A172 (cell line): ENCODE measurements around the gene SLC4A7. TPM values are rescaled to one million over a fixed set of nuclear protein-coding genes. Genes with fewer than 3 reads are reported as not detected.
"Not testable (repeated sequence)": the region's sequence is repeated elsewhere in the genome, so short reads cannot be mapped to it uniquely, and the experiment has no call there.

Experiments used
- DNase-seq: peaks from one replicate; pipeline ENCODE4 v3.0.0-alpha.2; 2015; ENCODE audit warnings: low spot score
- total RNA-seq: library from RNA; depleted of rRNA; stranded (reverse); fragments of >200 nt; shearing (Covaris generic); gene quantifications from 2 replicates; pipeline ENCODE4 v1.2.3, GENCODE V29; 2014; rRNA removed

SLC4A7 gene
- 53.8 and 80.6 TPM in 2 replicates for total RNA-seq

DNA sequence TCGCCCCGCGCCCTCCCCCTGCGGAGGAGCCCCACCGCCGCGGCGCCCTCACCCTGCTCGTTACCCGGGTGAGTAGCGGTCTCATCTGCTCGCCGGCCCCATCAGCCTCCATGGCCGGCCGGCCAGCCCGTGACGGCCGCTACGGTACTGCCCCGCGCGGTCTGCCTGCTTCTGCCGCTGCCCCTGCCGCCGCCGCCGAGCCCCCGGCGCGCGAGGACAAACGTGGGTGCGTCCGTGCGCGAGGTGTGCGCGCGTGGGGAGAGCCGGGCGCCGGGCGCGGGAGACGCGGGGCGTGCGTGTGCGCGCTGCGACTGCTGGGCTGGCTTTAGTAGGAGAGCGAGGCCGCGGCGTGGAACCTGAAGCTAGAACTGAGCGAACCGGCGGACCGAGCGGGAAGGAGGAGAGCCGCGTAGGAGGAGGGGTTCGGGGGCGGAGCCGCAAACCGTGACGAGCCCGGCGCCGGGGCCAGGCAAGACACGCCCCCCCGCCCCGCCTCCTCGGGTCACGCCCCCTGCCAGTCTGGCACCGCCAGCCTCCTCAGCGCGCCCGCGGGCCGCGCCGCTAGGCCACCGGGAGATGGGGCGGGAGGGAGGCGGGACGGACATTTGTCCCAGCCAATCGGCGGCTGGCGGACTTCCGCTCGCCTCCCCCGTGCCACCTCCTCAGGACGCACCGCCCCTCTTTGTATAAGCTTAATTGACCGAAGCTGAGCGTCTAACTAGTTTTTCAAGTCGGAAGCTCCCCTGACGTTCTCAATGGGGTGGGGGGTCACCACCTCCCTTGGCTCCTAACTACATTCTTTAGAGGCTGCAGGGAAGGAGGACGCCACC is at the start of gene SLC4A7:
Gene SLC4A7 (minus strand): TSS at position 370 of the 830 bp plus-strand sequence. CDS start 258 bp downstream, at position 112.
- DNase-seq: peak; percentile 95

DNA sequence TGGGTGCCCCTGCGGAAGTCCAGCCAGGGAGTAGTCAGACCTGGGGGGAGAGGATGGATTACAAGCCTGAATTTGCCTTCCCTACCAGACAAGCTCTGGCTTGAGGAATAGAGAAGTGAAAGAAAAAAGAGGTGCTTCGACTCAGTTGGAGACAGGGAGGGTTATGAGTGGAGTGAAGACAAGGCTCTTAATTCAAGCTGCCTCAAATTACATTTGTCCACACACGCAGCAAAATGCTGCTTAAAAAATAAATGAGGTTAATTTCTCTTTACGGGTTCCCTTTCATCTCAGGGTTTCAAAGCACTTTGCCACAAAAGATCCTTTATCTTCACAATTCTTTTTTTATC is 49.0 kb upstream of the SLC4A7 start:
- DNase-seq: no peak

DNA sequence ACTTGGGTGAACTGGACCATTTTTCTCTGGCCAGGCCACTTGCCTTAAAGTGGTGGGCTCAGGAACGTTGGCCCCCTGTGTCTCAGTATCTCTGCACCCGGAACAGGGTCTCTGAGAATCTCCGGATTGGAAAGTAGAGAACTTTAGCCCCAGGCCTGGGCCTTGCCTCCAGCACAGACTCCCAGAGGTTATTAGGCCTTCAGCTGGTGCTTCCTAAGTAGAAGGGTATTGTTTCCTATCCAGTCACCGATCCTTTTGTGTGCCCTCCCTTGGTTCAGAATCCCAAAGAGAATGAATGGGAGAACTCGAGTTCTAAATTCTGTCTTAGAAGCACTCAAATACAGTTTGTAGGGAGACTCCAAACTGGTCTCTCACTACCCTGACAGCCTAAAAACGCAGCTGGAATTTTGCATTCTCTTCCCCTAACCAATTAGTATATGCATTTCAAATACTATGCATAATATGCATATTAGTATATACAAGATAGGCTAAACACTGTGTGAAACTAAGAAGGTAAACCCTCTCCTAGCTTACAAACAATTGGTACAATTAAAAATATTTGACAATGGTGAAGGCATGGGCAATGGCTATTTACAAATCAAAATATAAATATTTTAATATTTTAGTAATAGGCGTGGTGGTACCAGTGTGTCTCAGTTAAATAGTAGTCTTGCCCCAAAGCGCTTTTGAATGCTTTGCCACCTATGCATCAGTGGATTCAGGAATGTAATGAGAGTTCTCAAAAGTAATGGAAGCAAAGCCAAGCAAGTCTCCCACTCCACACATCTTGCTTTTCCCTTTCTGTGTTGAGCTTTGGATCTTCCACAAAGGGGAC is 48.5 kb upstream of the SLC4A7 start:
- peak; percentile 55 for DNase-seq

DNA sequence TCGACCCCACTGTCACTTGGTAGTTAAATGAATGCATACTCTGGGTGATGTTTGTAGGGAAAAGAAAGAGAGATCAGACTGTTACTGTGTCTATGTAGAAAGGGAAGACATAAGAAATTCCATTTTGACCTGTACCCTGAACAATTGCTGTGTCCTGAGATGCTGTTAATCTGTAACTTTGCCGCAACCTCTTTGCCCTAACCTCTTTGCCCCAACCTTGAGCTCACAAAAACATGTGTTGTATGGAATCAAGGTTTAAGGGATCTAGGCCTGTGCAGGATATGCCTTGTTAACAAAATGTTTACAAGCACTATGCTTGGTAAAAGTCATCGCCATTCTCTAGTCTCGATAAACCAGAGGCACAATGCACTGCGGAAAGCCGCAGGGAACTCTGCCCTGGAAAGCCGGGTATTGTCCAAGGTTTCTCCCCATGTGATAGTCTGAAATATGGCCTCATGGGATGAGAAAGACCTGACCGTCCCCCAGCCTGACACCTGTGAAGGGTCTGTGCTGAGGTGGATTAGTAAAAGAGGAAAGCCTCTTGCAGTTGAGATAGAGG is 47.1 kb upstream of the SLC4A7 start:
- not testable (repeated sequence) for DNase-seq

DNA sequence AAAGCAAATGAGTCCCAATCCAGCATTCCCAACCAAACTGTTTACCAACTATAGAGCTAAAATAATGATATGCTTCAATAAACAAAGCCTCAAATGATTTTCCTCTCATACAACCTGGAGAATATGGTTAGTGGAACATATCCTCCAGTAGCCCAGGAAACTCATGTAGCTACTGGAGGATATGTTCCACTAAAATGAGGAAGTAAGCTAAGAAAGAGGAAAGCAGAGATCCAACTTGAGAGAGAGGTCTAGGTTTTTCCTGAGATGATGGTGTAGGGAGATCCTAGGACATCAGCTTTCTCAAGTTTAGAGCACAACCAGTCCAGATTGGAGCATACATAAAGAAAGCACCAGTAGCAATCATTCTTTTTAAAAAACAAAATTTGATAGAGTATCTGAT is 44.6 kb upstream of the SLC4A7 start:
- no peak for DNase-seq

DNA sequence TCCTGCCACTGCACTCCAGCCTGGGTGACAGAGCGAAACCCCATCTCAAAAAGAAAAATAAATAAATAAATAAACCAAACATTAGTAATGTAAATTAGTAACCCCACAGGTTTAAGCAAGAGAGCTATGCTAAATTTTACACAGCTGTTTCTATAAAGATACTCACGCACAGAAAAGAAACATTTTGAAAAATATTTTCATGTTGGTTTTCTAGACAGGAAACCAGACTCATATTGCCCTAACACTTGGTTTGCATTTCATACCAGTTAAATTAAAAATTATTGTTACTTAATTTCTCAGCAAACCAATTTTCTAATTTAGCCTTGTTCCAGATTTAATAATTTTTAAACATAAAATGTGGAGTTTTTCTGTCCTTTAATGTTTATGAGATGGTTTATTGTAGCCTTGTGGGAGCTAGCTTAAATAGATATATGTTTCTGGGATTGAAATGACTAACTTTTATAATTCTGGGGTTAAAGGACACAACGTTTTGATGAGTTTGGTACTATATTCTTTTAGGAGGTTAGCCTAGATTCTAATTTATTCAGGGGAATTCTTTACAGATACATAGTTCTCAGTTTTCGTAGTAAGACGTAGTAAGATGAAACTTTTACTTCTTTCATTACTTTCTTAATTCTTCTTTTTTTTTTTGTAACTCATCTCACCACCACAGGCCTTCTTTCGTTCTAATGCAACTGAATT is 42.6 kb upstream of the SLC4A7 start:
- DNase-seq: no peak

DNA sequence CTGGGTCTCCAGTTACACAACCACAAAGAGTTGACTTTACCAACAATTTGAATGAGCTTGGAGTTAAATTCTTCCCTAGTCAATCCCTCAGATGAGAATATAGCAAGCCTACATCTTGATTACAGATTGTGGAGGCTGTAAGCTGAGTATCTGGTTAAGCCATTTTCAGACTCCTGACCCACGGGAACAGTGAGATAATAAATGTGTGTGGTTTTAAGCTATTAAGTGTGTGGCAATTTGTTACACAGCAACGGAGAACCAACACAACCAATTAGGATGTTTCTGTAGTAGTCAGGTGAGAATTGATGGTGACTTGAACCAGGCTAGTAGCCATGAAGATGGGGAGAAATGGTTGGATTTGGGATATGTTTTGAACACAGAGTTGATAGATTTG is 37.7 kb upstream of the SLC4A7 start:
- no peak for DNase-seq

DNA sequence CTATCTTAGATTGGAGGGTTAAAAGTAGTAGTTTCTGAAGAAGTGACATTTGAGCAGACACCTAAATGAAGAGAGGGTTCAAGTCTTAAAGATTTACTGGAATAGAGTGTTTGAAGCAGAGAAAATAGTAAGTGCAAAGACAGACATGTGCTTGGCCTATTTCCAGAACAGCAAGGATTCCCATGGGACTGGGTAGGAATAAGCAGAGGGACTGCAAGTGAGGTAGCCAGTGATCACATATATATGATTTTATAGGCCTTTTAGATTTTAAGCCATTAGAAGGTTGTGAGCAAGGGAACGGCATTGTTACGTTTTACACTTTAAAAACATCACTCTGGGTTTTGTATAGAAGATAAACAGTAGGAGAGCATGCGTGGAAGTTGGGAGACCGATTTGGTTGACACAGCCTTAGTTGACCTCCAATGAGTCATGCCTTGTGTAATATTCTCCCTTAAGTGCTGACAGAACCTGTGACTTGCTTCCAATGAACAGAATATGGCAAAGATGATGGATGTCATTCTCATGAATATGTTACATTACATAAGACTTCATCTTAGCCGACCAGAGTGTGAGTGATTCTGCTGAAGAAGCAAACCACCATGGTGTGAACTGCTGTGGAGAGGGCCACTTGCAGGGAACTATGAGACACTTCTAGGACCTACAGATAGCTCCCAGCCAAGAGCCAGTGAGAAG is 37.1 kb upstream of the SLC4A7 start:
- DNase-seq: peak; percentile 81

DNA sequence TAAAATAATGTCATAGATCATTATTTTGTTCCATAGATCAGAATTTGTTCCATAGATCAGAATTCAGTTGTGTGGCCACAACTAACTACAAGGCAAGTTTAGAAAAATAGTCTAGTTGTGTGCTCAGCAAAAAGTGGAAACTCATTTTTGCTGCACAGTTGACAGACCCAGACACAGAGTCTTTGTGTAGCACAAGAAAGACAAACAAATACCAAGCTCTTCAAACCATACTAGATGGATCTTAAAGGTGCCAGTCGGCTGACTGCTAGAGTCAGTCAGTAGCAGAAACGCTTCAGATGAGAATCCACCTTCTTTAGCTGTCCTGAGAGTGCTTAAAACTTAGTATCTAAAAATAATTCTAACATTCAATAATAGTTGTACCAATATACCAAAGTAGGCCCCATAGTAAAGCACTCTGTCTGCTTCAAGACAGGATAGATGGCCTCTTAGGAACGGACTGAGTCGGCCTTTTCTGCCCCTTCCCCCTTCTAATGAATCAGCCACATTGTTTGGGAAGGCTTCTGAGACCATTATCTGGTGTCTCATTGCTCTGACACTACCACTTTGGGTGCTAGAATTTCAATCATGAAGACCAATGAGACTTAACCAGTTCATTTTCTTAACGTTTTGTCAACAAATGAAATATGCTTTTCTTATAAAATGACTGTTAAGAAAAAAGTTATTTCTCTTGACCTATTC is 27.7 kb upstream of the SLC4A7 start:
- peak; percentile 33 for DNase-seq

DNA sequence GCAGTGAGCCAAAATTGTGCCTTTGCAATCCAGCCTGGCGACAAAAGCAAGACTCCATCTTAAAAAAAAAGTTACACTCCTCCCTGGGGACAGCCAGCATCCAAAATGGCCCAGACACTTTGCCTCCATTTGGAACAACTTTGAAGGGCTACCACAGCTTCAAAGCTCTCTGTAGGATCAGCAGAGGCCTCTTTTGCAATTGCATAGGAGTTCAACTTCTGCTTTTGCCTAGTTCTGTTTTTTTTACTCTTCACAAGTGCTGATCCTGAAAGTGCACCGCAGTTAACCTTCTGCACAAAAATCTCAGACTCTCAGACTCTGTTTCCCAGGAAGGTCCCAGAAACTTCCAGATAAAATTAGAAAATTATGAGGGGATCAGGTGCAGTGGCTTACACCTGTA is 25.2 kb upstream of the SLC4A7 start:
- no peak for DNase-seq

DNA sequence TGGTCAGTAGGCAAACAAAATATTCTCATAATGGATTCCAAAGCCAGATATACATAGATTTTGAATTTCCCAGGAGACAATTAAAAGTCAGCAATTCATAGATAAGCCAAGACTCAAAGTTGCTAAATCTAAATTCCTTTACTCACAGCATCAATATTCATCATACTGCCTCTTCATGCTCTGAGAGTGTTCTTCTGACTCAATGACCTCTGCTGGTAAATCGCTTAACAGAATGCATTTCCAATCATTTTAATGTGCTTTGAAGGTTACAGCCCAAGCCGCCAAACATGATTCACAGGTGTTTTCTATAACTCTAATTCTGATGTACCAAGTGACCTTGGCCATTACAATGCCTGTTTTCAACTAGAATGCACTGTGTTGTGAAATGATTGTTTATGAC is 24.2 kb upstream of the SLC4A7 start:
- no peak for DNase-seq

DNA sequence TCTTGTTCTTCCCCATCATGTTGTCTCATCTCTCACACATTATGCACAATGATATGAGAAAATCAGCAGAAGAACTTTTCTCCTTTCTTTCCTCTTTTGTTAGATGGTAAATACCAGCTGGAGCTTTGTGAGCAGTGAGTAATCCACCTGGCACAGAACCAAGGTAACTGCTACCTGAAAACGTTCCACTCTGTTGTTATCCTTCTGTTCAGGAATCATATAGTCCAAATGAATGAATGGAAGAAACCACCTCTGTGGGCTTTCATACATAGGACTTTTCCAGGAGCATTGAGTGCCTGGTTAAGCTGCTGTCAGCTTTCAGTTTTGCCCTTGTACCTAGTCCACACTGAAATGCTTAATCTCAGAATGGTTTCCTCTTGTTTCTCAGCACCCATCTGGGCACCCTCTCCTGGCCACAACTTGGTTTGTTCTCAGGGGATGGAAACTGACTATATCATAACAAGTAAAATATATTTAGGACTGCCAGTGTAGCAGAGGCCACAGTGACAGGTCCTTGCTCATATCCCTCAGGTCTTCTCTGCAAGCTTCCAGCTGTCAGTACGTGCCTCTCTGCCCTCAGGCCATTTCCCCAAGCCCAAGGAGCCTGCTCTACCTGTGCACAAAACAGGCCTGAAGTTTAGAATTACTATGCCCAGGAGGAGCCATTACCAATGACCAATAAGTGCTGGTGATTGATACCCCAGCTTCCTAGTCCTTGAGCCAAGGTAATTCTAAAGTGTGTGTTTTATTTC is 23.5 kb upstream of the SLC4A7 start:
- peak; percentile 63 for DNase-seq

DNA sequence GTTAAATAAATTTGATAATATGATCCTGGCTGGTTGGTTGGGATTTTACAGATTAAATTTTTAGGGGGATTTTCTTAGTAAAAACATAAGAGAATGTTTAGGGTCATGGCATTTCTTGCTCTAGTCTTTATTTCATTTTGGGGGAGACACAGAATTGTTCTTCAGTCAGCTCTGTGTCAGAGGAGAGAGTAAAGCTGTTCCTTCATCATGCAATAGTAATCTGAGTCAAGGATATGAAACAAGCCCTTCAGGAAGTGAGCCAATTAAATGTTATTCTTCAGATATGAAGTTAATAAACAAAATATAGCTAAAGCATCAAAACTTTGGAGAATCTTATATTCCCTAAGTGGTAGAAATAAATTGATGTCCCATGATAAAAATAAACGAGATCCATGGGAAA is 22.9 kb upstream of the SLC4A7 start:
- DNase-seq: no peak

DNA sequence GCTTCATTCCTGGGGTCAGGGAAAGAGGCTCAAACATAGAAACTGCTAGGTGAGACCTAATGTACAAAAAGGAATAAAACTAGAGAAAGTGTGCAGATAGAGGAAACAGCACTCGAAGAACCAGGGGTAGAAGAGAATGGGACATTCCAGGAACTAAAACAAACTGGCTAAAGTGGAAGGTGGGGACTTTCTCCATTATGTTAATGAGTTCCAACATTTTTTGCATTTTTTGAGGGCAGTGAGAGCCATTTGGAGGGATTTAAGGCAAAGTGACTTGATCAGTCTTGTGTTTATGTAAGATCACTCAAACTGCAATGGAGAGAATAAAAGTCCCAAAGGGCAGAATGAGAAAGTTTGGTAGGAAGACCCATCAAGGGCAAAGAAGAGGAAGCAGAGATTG is 20.6 kb upstream of the SLC4A7 start:
- peak; percentile 27 for DNase-seq

DNA sequence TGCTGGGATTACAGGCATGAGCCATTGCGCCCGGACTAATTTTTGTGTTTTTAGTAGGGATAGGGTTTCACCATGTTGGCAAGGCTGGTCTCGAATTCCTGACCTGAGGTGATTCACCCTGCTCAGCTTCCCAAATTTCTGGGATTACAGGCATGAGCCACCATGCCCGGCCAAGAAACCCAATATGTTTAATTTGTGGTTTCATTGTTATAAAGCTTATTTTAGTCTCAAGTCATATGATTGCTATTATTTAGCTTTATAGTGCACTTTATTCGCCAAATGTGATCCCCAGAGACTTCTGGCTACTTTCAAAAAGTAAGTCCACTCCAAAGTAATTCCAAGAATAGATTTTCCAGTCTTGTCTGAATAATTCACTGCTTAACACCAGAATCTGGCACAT is 19.3 kb upstream of the SLC4A7 start:
- DNase-seq: peak; percentile 67

DNA sequence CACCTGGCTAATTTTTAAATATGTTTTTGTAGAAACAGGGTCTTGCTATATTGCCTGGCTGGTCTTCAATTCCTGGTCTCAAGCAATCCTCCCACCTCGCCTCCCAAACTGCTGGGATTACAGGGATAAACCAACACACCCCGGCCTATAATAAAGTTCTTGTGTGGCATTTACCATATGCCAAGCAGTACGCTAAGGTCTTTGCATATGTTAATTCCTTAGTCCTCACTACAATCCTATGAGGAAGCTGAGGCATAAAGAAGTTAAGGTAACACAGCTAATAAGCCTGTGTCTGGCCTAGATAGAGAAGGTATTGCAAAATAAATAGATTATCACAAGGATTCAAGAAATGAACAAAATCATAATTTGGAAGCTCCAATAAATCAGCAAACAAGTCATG is 17.6 kb upstream of the SLC4A7 start:
- DNase-seq: no peak

DNA sequence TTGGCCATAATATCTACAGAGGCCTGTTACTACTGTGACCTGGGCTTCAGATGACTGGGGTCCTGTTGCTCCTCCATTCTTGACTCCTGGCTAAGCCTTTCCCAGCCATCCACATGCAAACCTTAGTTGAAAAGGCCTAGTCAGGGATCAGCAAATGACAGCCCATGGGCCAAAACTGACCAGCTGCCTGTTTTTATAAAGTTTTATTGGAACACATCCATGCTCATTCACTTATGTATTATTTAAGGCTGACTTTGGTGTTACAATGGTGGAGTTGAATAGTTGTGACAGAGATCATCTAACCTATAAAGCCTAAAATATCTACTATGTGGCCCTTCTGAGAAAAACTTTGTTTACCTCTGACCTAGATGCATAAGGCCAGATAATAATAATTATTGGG is 16.8 kb upstream of the SLC4A7 start:
- DNase-seq: no peak

DNA sequence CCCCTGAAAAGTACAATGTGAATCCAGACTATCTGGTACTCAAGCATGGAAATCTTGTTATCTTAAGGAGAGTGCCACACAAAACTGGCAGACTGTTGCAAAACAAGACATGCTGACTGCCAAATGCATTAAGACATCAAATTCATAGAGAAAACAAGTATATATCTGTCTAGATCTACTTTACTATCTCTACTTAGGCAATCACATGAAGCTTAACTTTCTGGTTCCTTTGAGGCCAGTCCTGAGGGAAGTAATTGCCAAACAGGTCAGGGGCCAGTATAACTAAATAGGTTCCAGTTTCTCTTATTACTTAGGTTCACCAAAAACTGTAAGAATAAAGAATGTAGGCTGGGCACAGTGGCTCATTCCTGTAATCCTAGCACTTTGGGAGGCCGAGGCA is 15.9 kb upstream of the SLC4A7 start:
- DNase-seq: no peak

DNA sequence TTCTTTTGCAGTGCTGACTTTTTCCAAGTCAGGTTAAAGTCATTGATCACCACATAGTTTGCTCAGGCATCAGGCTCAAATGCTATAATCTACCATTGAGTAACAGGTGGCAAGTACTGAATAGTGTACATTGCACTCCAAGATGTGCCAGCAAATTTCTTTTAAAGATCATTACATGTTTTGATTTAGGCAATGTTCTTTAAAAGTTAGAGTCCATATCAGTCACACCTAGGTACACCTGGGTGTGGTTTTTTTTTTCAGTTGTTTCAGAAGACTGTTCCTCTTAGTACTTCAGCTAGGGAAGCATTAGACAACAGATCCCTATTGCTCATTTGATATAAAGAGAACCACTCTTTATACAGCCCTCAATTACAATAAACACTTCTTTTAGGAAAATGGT is 10.6 kb upstream of the SLC4A7 start:
- DNase-seq: no peak

DNA sequence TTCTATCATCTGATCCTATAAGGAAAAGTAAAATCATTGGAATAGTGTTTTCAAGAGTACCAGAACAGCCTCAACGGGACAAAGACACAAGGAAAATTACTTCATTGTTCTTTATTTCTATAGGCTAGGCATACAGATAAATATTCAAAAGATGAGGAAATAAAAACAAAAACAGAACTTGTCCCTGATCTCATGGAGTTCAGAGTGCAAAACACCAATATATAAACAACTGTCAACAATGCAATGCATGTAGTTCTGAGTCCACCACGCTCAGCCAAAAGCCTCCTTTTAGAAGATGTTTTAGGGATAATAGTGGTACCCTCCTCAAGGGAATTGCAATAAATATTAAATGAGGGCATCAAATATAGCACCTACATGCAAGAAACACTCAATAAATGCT is 4.6 kb upstream of the SLC4A7 start:
- DNase-seq: no peak
